Tibial nerve (tissue), 3 donors: ENCODE measurements around the gene PKNOX2.

ENCODE experiments used
- CTCF ChIP-seq, 5 experiments: fragments of 200-600 bp in 3 of 5; fragments of 450-650 bp in 2 of 5; sonication (generic) in 3 of 5; IDR thresholded peaks; one replicate each; pipeline ENCODE4 v1.5.1; 2016 to 2019; ENCODE audit warnings: antibody characterized with exemption in 5 of 5, mild to moderate bottlenecking in 3 of 5, moderate library complexity in 2 of 5
- POLR2A ChIP-seq, 2 donors: fragments of 450-650 bp; IDR thresholded peaks; one replicate each; pipeline ENCODE4 v1.6.1; 2017; ENCODE audit warnings: antibody characterized with exemption in 2 of 2, mild to moderate bottlenecking in 2 of 2, moderate library complexity in 2 of 2

- TF ChIP-seq POLR2A (IDR thresholded peaks at IDR 0.05) (no peak), CTCF (IDR thresholded peaks at IDR 0.05) (peak; percentile 77 to 91 (median 85))
Measured at GRCh38 chr11:125345421-125346178, 181.0 kb downstream of the PKNOX2 start.
